ENCODE data around the gene ITPR1.

- TF ChIP-seq CTCF (IDR thresholded peaks at IDR 0.05; ENCODE audit: low read depth, low read length) (no peak), POLR2A (IDR thresholded peaks at IDR 0.05; ENCODE audit: extremely low read depth, insufficient read length) (no peak)
Measured at GRCh38 chr3:4511491-4512262, 18.5 kb downstream of the ITPR1 start.

All from NB4 (cell line).